Left ventricle myocardium inferior (tissue), 1 donor: ENCODE results near the gene ELF4. TPM values are rescaled to one million over a fixed set of nuclear protein-coding genes. Genes with fewer than 3 reads are reported as not detected.
A peak's percentile ranks its signal among the peaks of the same experiment; 100 is the strongest.

ENCODE experiments used
- DNase-seq: peaks from one replicate; pipeline ENCODE4 v3.0.0-alpha.2; 2020
- H3K27ac ChIP-seq: fragments of 200-600 bp; replicated peaks from 2 replicates; pipeline ENCODE4 v1.8.0; 2021
- H3K27me3 ChIP-seq: fragments of 200-600 bp; 2 replicates; pipeline ENCODE4 v1.8.0; 2021; ENCODE audit warnings: low read depth
- H3K36me3 ChIP-seq: fragments of 200-600 bp; 2 replicates; pipeline ENCODE4 v1.8.0; 2021
- H3K4me1 ChIP-seq: fragments of 200-600 bp; 2 replicates; pipeline ENCODE4 v1.8.0; 2021
- H3K4me3 ChIP-seq: fragments of 200-600 bp; 2 replicates; pipeline ENCODE4 v1.8.0; 2021; ENCODE audit warnings: mild to moderate bottlenecking, moderate library complexity
- H3K9me3 ChIP-seq: fragments of 200-600 bp; replicated peaks from 2 replicates; pipeline ENCODE4 v1.8.0; 2021
- CTCF ChIP-seq: fragments of 200-600 bp; IDR thresholded peaks from 2 replicates; pipeline ENCODE4 v1.8.0; 2021; ENCODE audit warnings: antibody characterized with exemption, mild to moderate bottlenecking, borderline replicate concordance
- intact Hi-C: fragments of 100-400 bp; cut with micrococcal nuclease; formaldehyde crosslinking; loops from one replicate; pipeline ENCODE4 v1.11.0; 2022
- total RNA-seq: library from RNA; stranded (reverse); fragmentation: NEBNext Ultra II Directional; extraction: Animal tissue kit (Norgen Biotek cat#: 25700); gene quantifications from one replicate; pipeline ENCODE4 v1.2.1, GENCODE V29; 2021
- donor health status: DM: no; HTN: yes; CAD: no; lungs with severe emphysema.

ELF4 gene
- total RNA-seq, 1 donor from 2014 or later: 2.2 TPM

GRCh38 chrX:130114141-130114588 lies 3.9 kb upstream of the ELF4 start:
- TF ChIP-seq CTCF: no peak
- DNase-seq: no peak

GRCh38 chrX:130111220-130112154 lies 1.2 kb upstream of the ELF4 start:
- Histone ChIP-seq H3K4me3 (peak overlapping the region; percentile 72), H3K4me1 (peaks cover 8% of the 10 kb centered on the region), H3K27ac (peak overlapping the region; percentile 87), H3K9me3 (no peaks in the 10 kb centered on the region), H3K27me3 (no peaks in the 10 kb centered on the region), H3K36me3 (no peaks in the 10 kb centered on the region)
- no peak for TF ChIP-seq CTCF
- intact Hi-C loops: no loop called here
- no peak for DNase-seq

More at GRCh38 chrX:130114141-130114588, 3.9 kb upstream of the ELF4 start:
- Histone ChIP-seq H3K27me3 (no peaks in the 10 kb centered on the region), H3K4me1 (peaks cover under 1% of the 10 kb centered on the region), H3K27ac (no peak overlapping the region), H3K9me3 (no peaks in the 10 kb centered on the region), H3K36me3 (no peaks in the 10 kb centered on the region), H3K4me3 (no peak overlapping the region)
- intact Hi-C loops: no loop called here

- DNase-seq: no peak
- Histone ChIP-seq H3K9me3 (no peaks in the 10 kb centered on the region), H3K4me3 (peak overlapping the region; percentile 72), H3K27ac (peak overlapping the region; percentile 87), H3K36me3 (no peaks in the 10 kb centered on the region), H3K4me1 (peaks cover 15% of the 10 kb centered on the region), H3K27me3 (no peaks in the 10 kb centered on the region)
- no peak for TF ChIP-seq CTCF
- intact Hi-C loops: no loop called here
These were observed 593 bp downstream of the ELF4 start for GRCh38 chrX:130109429-130110378.

- intact Hi-C loops: no loop called here
- H3K4me1 ChIP-seq: peaks cover 16% of the 10 kb centered on the region
- peak overlapping the region; percentile 72 for H3K4me3 ChIP-seq
- H3K27me3 ChIP-seq: no peaks in the 10 kb centered on the region
- no peaks in the 10 kb centered on the region for H3K9me3 ChIP-seq
- peak overlapping the region; percentile 87 for H3K27ac ChIP-seq
- peak; percentile 39 for DNase-seq
- no peaks in the 10 kb centered on the region for H3K36me3 ChIP-seq
- no peak for TF ChIP-seq CTCF
These were observed 1.5 kb downstream of the ELF4 start for GRCh38 chrX:130108647-130109428.
